HEK293T (cell line): ENCODE data around the gene SP110.

ENCODE experiments used
- CTCF ChIA-PET: fragments of 350-600 bp; formaldehyde crosslinking; extraction: SDS; loops from one replicate; lab custom pipeline; 2021; ENCODE audit warnings: antibody characterized with exemption, inconsistent platforms; lab: Yijun Ruan, JAX
- POLR2A ChIA-PET: fragments of 350-600 bp; formaldehyde crosslinking; extraction: SDS; loops from one replicate; lab custom pipeline; 2020; ENCODE audit warnings: antibody characterized with exemption, inconsistent platforms; lab: Yijun Ruan, JAX
- DNase-seq: peaks from one replicate; pipeline ENCODE4 v3.0.0; 2012; ENCODE audit warnings: mixed read lengths; ENCODE audit errors: extremely low spot score
- ARNT ChIP-seq: fragments of 450-650 bp; IDR thresholded peaks from 2 replicates; pipeline ENCODE4 v1.6.1; 2017; ENCODE audit warnings: mild to moderate bottlenecking
- BHLHE40 ChIP-seq: fragments of 450-650 bp; IDR thresholded peaks from 2 replicates; pipeline ENCODE4 v1.6.1; 2016; ENCODE audit warnings: mild to moderate bottlenecking, moderate library complexity, borderline replicate concordance
- CTBP1 ChIP-seq: fragments of 450-650 bp; IDR thresholded peaks from 2 replicates; pipeline ENCODE4 v1.6.1; 2016; ENCODE audit warnings: borderline replicate concordance
- ELF4 ChIP-seq: fragments of 450-650 bp; IDR thresholded peaks from 2 replicates; pipeline ENCODE4 v1.6.1; 2017; ENCODE audit warnings: antibody characterized with exemption
- FOXA1 ChIP-seq: fragments of 450-650 bp; IDR thresholded peaks from 2 replicates; pipeline ENCODE4 v1.6.1; 2016; ENCODE audit warnings: mild to moderate bottlenecking
- FOXK2 ChIP-seq: fragments of 450-650 bp; IDR thresholded peaks from 2 replicates; pipeline ENCODE4 v1.6.1; 2016; ENCODE audit warnings: mild to moderate bottlenecking
- FOXM1 ChIP-seq: fragments of 450-650 bp; IDR thresholded peaks from 2 replicates; pipeline ENCODE4 v1.6.1; 2017; ENCODE audit warnings: mild to moderate bottlenecking, borderline replicate concordance
- HDGF ChIP-seq: fragments of 450-650 bp; IDR thresholded peaks from 2 replicates; pipeline ENCODE4 v1.6.1; 2017; ENCODE audit warnings: antibody characterized with exemption, borderline replicate concordance
- L3MBTL2 ChIP-seq: fragments of 450-650 bp; conservative IDR thresholded peaks from 2 replicates; pipeline ENCODE4 v1.6.1; 2016; ENCODE audit warnings: mild to moderate bottlenecking
- LEF1 ChIP-seq: fragments of 450-650 bp; IDR thresholded peaks from 2 replicates; pipeline ENCODE4 v1.6.1; 2017; ENCODE audit warnings: mild to moderate bottlenecking, borderline replicate concordance
- NFRKB ChIP-seq: fragments of 450-650 bp; IDR thresholded peaks from 2 replicates; pipeline ENCODE4 v1.6.1; 2016; ENCODE audit warnings: mild to moderate bottlenecking, moderate library complexity
- SP1 ChIP-seq: fragments of 450-650 bp; IDR thresholded peaks from 2 replicates; pipeline ENCODE4 v1.6.1; 2017
- SUZ12 ChIP-seq: fragments of 450-650 bp; IDR thresholded peaks from 2 replicates; pipeline ENCODE4 v1.6.1; 2016; ENCODE audit warnings: mild to moderate bottlenecking
- TARDBP ChIP-seq: fragments of 450-650 bp; IDR thresholded peaks from 2 replicates; pipeline ENCODE4 v1.6.1; 2016
- ZNF384 ChIP-seq: fragments of 450-650 bp; IDR thresholded peaks from 2 replicates; pipeline ENCODE4 v1.6.1; 2016
- TF ChIP-seq, protein P1 (sequence below): fragments of 450-650 bp; IDR thresholded peaks from 2 replicates; pipeline ENCODE4 v1.6.1; 2016

SP110 gene

DNA sequence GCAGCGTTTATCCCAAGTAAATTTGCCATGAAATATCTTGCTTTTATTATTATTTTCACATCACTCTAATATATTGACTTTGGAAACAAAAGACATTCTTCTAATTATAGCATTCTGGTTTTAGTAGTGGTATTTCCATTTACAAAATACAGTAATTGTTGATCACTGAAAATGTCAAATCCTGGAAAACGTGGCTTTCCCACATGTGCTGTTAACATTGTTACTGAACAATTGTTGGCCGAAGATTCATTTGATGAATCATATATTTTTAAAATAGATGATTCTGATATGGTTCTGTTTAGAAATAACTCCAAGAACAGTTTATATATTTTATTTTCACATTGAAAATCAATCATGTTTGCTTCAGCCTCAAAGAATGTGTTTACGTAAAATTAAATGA, 38.7 kb upstream of the SP110 start:
- no peak for DNase-seq
- no peak for TF ChIP-seq NFRKB
- TF ChIP-seq L3MBTL2, result no peak
- no peak for TF ChIP-seq CTBP1
- no peak for TF ChIP-seq FOXA1
- TF ChIP-seq HDGF, result no peak
- TF ChIP-seq LEF1, result no peak
- TF ChIP-seq FOXM1, result no peak
- no peak for TF ChIP-seq FOXK2
- no peak for TF ChIP-seq TARDBP
- TF ChIP-seq ZNF384, result no peak
- no peak for TF ChIP-seq ARNT
- TF ChIP-seq, protein P1, sequence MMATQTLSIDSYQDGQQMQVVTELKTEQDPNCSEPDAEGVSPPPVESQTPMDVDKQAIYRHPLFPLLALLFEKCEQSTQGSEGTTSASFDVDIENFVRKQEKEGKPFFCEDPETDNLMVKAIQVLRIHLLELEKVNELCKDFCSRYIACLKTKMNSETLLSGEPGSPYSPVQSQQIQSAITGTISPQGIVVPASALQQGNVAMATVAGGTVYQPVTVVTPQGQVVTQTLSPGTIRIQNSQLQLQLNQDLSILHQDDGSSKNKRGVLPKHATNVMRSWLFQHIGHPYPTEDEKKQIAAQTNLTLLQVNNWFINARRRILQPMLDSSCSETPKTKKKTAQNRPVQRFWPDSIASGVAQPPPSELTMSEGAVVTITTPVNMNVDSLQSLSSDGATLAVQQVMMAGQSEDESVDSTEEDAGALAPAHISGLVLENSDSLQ, result no peak
- TF ChIP-seq SP1, result no peak
- TF ChIP-seq SUZ12, result no peak
- no peak for TF ChIP-seq BHLHE40
- TF ChIP-seq ELF4, result no peak
- ChIA-PET CTCF (no interaction called here), POLR2A (no interaction called here)

DNA sequence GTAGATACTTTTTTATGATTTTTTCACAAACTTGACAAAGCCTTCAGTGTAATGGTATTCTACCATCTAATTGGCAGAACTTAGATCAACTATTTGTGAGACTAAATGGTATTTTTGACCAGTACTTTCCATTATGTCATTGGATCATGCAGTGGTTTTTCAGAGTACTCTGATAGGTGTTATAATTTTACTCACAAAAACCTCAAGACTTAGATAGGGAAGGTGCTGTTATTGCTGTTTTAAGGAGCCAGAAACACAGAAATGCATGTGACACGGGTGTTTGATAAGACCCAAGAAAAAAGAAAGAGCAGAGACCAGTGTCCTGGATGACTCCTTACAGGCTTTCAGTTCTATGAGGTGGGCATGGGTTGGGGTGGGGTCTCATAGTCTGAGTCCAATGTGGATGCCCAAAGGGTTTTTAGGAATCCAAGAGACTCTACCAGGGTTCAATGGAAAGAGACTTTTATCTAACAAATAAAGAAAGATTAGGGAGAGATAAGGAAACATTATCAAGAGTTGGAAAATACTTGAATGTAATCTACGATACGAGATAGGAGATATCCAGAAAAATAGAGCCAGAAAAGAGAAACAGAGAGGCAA, 37.0 kb upstream of the SP110 start:
- CTCF ChIA-PET, result no interaction called here
- POLR2A ChIA-PET, result no interaction called here
- no peak for TF ChIP-seq NFRKB
- TF ChIP-seq ELF4, result no peak
- TF ChIP-seq SP1, result no peak
- no peak for TF ChIP-seq ZNF384
- TF ChIP-seq FOXK2, result no peak
- TF ChIP-seq HDGF, result no peak
- no peak for TF ChIP-seq LEF1
- TF ChIP-seq TARDBP, result no peak
- no peak for TF ChIP-seq FOXA1
- no peak for TF ChIP-seq FOXM1
- TF ChIP-seq L3MBTL2, result no peak
- TF ChIP-seq CTBP1, result no peak
- no peak for TF ChIP-seq SUZ12
- DNase-seq, result no peak

DNA sequence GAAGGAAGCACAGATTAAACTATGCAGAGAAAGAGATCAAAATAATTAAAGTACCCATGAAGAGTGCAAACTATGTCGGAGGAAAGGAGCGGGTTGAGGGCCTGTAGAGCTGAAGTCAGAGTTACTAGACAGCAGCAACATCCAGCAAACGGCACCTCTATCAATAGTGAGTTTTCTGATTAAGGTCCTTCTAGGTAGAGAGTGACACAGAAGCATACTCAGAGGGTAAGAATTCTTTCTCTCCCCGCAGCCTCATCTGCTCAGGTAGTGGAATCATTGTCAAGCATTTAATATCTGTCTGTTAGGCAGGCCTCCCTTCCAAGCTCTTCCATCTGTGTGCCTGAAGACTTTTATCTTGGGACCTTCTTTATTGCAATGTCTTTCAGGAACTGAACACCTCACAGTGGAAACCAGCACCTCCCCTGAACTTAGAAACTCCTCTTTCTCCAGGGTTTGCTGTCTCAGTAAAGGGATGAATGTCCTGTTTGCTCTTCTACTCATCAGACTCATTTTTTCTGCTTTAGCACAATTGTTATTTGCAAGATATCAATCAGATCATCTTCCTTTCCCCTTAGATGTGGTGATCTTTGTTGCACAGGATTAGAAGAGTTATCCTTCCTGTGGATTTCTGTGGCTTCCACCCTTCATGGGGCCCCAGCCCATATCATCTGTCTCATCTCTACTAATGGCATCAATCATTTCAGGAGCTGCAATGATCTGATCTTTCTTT, 34.5 kb upstream of the SP110 start:
- CTCF ChIA-PET, result interaction anchor here (0.9 kb wide), 1 partner anchor 15 kb away, joined by 3 read pairs; no protein-coding TSS in a partner anchor
- DNase-seq, result no peak
- no peak for TF ChIP-seq ELF4
- no peak for TF ChIP-seq TARDBP
- TF ChIP-seq, protein P1, result no peak
- no peak for TF ChIP-seq HDGF
- no peak for TF ChIP-seq SP1
- no peak for TF ChIP-seq CTBP1
- TF ChIP-seq SUZ12, result no peak
- no peak for TF ChIP-seq ZNF384
- TF ChIP-seq ARNT, result no peak
- TF ChIP-seq BHLHE40, result no peak
- no peak for TF ChIP-seq FOXM1
- no peak for TF ChIP-seq FOXA1
- TF ChIP-seq LEF1, result no peak
- TF ChIP-seq FOXK2, result no peak
- no peak for TF ChIP-seq NFRKB
- TF ChIP-seq L3MBTL2, result no peak
- POLR2A ChIA-PET, result no interaction called here

DNA sequence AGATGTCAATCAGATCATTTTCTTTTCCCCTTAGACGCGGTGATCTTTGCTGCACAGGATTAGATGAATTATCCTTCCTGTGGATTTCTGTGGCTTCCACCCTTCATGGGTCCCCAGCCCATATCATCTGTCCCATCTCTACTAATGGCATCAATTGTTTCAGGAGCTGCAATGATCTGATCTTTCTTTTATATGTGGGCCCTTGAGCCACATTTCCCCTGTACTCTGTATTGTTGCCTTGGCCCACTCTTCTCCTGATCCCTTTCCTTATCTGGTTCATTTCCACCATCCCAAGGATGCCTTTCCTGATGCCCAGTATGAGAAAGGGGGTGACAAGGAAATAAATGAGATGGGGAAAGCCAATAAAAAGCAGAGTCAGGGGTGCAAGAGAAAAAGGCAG, 30.4 kb upstream of the SP110 start:
- no peak for TF ChIP-seq NFRKB
- no peak for TF ChIP-seq FOXM1
- no peak for TF ChIP-seq LEF1
- no peak for TF ChIP-seq FOXK2
- TF ChIP-seq FOXA1, result no peak
- TF ChIP-seq ELF4, result no peak
- no peak for TF ChIP-seq HDGF
- no peak for TF ChIP-seq TARDBP
- TF ChIP-seq L3MBTL2, result no peak
- no peak for TF ChIP-seq SP1
- TF ChIP-seq, protein P1, result no peak
- no peak for TF ChIP-seq ZNF384
- no peak for TF ChIP-seq SUZ12
- no peak for TF ChIP-seq CTBP1
- POLR2A ChIA-PET, result no interaction called here
- DNase-seq, result no peak
- CTCF ChIA-PET, result no interaction called here

DNA sequence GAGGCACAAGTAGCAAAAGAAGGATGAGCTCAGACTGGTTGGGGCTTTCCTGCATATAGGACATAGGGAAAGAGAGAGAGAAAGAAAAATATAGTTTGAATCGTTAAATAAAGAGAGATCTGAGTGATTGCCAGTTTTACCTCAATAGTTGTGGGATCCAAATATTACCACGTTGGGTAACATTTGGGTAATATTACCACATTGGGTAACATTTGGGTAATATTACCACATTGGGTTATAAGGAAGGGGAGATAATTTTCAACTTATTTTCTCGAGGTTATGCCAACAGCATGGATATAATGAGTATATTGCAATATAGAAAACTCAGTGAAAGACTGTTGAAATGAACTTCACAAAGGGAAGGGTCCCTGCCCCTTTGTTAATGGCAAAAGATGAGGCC, 26.4 kb upstream of the SP110 start:
- ChIA-PET CTCF (no interaction called here), POLR2A (no interaction called here)
- TF ChIP-seq ZNF384, result no peak
- no peak for TF ChIP-seq NFRKB
- TF ChIP-seq, protein P1, result no peak
- no peak for TF ChIP-seq LEF1
- no peak for TF ChIP-seq ELF4
- TF ChIP-seq FOXM1, result no peak
- no peak for TF ChIP-seq SP1
- TF ChIP-seq ARNT, result no peak
- no peak for DNase-seq
